GM21423 (cell line): ENCODE measurements around the gene SHMT2.

Source experiments
- ATAC-seq: cut with Tn5 transposase; IDR thresholded peaks from one replicate; pipeline ENCODE4 v1.9.1; 2021; ENCODE audit warnings: mild to moderate bottlenecking, moderate library complexity; ENCODE audit not compliant: unreplicated experiment

Gene SHMT2

GRCh38 chr12:57225680-57226210 lies 3.8 kb upstream of the SHMT2 start:
- no peak for ATAC-seq

DNA sequence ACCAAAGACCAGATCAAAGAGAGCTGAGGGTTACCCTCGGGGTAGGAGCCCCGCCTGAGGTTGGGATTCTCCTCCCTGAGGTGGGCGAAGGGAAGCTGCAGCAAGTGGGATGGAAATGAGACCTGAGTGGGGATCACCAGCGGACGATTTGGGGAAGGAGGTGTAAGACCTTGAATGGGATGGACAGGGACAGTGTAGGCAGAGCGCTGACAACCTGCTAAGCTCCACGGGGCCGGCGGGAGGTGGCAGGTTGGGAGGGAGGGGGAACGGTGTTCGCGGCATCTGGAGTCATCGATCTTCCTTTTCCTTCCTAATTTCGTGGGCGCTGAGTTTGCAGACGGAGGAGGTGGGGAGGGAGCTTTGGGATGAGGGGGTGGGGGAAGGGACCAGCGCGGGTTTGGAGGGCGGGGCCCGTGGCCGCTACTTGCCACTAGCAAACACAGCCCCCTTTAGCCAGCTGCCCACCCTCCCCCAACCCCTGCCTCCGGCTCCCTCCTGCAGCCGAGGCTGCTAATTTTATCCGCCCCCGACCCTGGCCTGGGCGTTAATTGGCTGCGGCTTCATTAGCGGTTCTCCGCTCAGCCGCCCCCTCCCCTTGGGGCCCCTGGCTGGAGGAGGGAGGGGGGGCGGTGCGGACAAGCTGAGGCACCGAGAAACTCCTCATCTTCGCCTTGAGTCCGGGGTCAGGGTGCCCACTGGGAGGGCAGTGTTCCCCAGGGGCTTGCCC lies 2.8 kb upstream of the SHMT2 start:
- ATAC-seq = no peak

GRCh38 chr12:57227315-57228115 lies 2.0 kb upstream of the SHMT2 start:
- ATAC-seq = no peak

GRCh38 chr12:57229046-57229633 lies 371 bp upstream of the SHMT2 start:
- ATAC-seq = peak; percentile 5

DNA sequence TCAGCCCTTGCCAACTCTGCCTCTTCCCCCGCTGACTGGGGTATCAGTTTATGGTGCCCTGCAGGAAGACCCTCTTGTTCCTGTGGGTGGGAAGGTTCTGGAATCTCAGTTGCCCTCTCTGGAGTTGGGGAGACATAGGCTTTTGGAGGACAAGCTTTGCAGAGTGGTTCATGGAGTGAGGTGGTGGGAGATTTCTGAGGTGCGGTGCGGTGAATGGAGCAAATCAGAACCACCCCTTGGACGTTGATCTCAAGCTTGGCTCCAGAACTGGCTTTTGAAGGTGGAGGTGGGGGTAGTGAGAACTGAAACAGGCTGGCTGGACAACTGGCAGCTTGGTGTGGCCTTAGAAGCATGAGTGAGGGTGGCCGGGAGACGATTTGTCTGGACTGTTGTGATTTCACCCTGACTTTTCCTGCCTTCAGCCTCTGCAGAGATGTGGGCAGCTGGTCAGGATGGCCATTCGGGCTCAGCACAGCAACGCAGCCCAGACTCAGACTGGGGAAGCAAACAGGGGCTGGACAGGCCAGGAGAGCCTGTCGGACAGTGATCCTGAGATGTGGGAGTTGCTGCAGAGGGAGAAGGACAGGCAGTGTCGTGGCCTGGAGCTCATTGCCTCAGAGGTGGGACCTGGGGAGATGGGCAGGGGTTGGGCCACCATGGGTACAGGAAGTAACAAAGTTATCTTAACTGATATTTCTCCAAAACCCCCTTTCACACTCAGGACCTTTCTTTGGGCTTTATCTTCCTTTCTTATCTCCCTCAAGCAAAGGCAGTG lies 1.1 kb downstream of the SHMT2 start:
- no peak for ATAC-seq

DNA sequence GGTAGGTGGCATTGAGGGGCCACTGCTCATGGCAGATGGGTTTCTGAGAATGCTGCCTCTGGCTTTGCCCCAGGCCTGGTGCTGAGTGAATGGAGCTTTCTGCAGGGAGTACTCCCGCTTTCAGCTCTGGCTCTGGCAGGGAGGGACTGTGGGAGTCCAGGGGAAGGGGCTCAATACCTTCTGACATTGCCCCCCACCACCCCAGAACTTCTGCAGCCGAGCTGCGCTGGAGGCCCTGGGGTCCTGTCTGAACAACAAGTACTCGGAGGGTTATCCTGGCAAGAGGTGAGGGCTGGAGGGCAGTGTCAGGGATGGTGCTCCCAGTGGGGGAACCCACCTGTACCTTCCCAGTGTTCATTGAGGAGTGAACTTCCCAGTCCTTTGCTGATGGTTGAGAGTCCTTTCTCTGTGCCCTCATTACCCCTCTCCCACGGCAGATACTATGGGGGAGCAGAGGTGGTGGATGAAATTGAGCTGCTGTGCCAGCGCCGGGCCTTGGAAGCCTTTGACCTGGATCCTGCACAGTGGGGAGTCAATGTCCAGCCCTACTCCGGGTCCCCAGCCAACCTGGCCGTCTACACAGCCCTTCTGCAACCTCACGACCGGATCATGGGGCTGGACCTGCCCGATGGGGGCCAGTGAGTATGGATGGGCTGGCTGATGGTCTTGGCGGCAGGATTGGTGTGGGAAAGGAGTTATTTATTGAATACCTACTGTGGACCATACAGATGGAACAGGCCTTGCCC lies 1.9 kb downstream of the SHMT2 start:
- ATAC-seq = no peak

DNA sequence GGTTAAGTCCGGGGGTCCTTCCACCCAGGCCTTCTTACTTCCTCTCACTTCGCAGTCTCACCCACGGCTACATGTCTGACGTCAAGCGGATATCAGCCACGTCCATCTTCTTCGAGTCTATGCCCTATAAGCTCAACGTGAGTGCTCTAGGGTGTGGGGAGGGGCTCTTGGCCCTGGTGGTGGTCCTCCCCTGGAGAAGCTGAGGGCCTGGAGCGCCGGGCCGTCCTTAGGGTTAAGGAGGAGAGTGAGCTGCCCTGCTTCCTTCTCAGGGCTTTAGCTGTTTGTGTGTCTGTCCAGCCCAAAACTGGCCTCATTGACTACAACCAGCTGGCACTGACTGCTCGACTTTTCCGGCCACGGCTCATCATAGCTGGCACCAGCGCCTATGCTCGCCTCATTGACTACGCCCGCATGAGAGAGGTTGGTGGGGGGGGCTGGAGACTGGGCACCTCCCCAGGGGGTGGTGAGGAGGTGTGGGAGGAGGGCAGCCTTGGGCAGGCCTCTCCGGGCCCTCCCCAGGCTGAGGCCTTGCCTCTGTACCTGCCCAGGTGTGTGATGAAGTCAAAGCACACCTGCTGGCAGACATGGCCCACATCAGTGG lies 2.7 kb downstream of the SHMT2 start:
- ATAC-seq = no peak

DNA sequence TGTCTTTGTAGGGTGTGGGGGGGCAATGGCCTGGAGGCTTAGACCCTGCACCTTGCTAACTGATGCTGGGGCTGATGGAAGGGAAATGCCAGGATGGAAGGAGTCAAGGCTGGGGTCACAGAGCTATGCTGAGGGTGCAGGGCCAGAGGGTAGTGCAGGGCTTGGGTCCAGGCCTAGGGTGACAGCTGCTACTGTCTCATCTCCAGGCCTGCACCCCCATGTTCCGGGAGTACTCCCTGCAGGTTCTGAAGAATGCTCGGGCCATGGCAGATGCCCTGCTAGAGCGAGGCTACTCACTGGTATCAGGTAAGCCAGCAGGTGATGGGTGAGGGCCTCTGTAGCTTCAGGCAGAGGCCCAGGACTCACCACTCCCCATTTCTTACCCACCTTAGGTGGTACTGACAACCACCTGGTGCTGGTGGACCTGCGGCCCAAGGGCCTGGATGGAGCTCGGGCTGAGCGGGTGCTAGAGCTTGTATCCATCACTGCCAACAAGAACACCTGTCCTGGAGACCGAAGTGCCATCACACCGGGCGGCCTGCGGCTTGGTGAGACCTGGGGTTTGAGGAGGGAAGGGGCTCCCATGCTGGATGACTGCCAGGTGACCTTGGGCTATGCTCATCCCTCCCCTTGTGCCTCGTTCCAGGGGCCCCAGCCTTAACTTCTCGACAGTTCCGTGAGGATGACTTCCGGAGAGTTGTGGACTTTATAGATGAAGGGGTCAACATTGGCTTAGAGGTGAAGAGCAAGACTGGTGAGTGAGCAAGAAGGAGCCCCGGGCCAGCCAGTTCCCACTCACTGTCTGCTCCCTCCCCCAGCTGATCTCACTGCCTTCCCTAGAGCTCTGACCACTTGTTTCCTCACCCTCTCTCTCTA lies 4.1 kb downstream of the SHMT2 start:
- ATAC-seq = no peak

DNA sequence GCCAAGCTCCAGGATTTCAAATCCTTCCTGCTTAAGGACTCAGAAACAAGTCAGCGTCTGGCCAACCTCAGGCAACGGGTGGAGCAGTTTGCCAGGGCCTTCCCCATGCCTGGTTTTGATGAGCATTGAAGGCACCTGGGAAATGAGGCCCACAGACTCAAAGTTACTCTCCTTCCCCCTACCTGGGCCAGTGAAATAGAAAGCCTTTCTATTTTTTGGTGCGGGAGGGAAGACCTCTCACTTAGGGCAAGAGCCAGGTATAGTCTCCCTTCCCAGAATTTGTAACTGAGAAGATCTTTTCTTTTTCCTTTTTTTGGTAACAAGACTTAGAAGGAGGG lies 4.7 kb downstream of the SHMT2 start:
- no peak for ATAC-seq

GRCh38 chr12:57234571-57235016 lies 5.1 kb downstream of the SHMT2 start:
- no peak for ATAC-seq

GRCh38 chr12:57235017-57235727 lies 5.7 kb downstream of the SHMT2 start:
- no peak for ATAC-seq

- no peak for ATAC-seq
Observed at GRCh38 chr12:57235728-57236131, 6.2 kb downstream of the SHMT2 start.

DNA sequence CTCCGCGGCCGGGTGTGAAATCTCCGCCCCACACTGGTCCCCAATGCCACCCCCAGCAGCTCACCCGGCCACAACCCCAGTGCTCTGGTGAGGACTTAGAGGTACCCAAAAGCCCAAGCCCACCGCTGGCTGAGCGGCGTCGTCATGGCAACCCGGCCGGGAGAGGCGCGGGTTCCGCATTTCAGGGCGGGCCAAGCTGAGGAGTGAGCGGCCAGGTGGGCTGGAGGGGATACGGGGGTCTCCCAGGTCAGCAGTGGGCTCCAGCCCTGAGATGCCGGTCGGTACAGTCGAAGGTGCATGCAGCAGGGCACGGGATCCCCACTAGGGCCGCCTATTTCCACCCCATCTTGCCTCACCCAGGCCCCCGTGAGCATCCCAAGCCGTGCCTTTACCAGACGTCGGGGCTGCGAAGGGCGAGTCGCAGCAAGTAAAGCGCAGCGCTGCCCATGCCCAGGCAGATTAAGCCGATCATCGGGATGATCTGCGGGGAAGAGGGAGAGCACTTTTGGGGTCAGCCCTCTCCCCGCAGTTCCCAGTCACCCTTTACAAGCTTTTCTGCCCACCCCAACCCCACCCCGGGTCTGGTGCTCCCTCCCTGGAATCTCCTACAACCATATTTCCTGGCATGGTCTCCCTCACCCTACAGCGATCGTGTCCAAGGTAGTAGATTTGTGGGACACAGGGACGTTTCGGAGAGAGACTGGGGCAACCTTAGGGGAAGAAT lies 6.9 kb downstream of the SHMT2 start:
- no peak for ATAC-seq

- no peak for ATAC-seq
Observed at GRCh38 chr12:57236925-57237595, 7.5 kb downstream of the SHMT2 start.

DNA sequence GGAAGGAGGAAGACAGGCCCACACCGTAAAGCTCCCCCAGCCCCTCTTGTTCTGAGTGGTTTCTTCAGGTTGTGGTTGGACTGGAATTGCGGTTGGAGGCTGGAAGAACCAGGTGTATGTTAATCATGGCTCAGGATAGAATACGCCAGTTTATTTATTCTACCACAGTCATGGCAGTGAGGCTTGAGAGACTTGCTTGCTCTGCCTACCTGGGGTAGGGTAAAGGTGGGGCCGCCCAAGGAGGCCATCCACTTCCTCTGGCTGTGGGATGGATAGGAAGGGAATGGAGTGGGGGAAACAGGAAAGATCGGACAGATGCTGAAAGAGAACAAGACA lies 8.1 kb downstream of the SHMT2 start:
- ATAC-seq = no peak

- no peak for ATAC-seq
Observed at GRCh38 chr12:57237932-57238853, 8.7 kb downstream of the SHMT2 start.
